Choroid plexus epithelial cell (primary cell): Measurements from ENCODE around the gene CCN6.
"Not testable (repeated sequence)": the region's sequence is repeated elsewhere in the genome, so short reads cannot be mapped to it uniquely, and the experiment has no call there.

Experiments used
- DNase-seq: peaks from one replicate; pipeline ENCODE4 v3.0.0-alpha.2; 2010; ENCODE audit warnings: low read depth
- H3K4me3 ChIP-seq: 2 replicates; pipeline ENCODE4 v1.5.1; 2011; ENCODE audit warnings: low read depth, mild to moderate bottlenecking, control low read depth, low read length, moderate library complexity
- CTCF ChIP-seq: conservative IDR thresholded peaks from 2 replicates; pipeline ENCODE4 v1.5.1; 2011; ENCODE audit warnings: low read depth, mild to moderate bottlenecking, control low read depth, inconsistent platforms, low read length, moderate library complexity

Gene CCN6

GRCh38 chr6:112039431-112039770, 14.5 kb upstream of the CCN6 start:
- no peak overlapping the region for H3K4me3 ChIP-seq
- no peak for TF ChIP-seq CTCF
- DNase-seq = no peak

- no peak for TF ChIP-seq CTCF
- H3K4me3 ChIP-seq = no peak overlapping the region
- no peak for DNase-seq
Observed at GRCh38 chr6:112040956-112041355, 12.9 kb upstream of the CCN6 start.

DNA sequence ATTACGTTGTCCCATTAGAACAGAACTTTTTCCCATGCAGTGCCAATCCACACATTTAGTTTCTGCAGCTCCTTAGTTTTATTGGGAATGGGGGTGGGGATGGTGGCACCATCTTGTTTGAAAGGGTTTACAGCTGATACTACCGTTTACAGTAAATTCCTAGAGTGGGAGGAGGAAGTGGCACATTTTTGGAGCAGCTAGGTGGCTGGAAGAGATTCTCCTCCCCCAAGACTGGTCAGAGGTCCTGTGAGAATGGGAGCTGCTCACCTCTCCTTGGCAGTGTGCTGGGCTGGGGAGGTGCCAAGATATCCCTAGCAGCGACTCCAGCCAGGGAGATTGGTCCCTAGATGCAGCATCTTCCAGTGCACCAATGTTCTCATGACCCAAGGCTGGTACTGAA, 12.4 kb upstream of the CCN6 start:
- no peak overlapping the region for H3K4me3 ChIP-seq
- DNase-seq = no peak
- no peak for TF ChIP-seq CTCF

DNA sequence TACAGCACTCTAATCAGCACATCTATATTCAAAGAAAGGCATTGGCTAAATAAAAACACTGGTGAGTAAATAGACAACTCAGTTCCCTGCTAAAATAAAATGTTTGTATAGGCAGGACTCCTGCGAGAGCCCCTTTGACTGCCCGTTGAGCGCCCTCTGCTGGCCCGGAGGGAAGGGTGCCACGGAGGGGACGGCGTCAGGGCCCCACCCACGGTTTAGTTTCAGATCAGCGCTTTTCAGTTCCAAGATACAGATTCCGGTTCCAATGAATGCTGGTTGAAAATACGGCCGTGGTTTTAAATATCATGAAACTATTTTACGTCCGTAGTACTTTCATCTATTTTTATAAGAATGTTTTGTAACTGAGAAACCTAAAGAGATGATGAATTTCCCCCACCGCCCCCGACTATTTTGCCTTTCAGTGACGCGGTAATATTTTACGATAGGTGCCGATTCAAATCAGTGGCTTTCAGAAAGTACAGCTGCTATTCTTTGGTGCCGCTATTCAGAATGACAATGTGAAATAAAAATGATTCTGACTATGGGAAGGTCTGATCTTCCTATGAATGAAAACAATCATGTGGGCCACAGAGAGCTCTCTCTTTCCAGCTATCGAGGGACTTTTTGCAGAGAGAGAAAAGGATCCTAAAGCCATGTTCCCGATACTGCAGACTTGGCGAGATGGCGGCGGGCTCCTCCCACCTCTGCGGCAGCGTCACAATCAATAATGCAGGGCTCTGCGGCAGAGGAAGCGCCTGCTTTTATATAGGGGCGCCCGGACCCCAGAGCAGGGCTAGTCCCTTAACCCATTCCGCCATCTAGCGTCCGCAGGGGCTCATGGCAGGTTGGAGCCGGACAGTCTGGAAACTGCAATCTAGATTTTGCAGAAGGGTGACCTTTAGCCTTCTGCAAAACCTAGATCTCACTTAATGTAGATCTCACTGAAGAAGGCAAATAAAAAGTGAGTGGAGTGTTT, 10.6 kb upstream of the CCN6 start:
- peak; percentile 93 for DNase-seq
- peak; percentile 98 for TF ChIP-seq CTCF

DNA sequence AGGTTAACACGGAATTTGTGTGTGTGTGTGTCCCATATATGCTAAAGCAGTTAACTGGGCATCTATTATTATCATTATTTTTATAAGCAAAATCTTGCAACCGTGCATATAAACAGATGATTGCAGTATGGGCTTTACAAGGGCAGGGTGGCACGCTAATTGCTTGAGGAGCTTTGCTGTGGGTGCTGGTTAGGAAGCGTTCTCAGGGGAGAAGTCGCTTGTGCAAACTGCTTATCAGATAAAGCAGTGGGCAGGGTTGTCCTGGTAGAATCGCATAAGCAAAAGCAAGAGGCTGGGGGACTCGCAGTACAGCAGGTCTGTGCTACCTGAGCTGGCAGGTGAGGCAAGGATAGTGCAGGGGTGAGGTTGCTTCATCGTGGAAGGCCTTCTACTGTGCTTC, 9.7 kb upstream of the CCN6 start:
- DNase-seq = no peak
- H3K4me3 ChIP-seq = no peak overlapping the region
- no peak for TF ChIP-seq CTCF

More for the DNA sequence above, 10.6 kb upstream of the CCN6 start:
- H3K4me3 ChIP-seq = peak overlapping the region; percentile 57

GRCh38 chr6:112044856-112045255, 9.0 kb upstream of the CCN6 start:
- peak; percentile 91 for DNase-seq
- TF ChIP-seq CTCF = peak; percentile 4
- H3K4me3 ChIP-seq = no peak overlapping the region

GRCh38 chr6:112047523-112047922, 6.4 kb upstream of the CCN6 start:
- H3K4me3 ChIP-seq, DNase-seq: not testable (repeated sequence)
